Vagina (tissue), 2 donors: ENCODE data around the gene MECP2. TPM values are rescaled to one million over a fixed set of nuclear protein-coding genes. Genes with fewer than 3 reads are reported as not detected.

ENCODE experiments used
- DNase-seq, 2 donors: peaks; one replicate each; pipeline ENCODE4 v3.0.0-alpha.2; 2017; ENCODE audit errors: extremely low spot score in 2 of 2
- H3K27ac ChIP-seq: fragments of 200-600 bp; sonication (generic); one replicate; pipeline ENCODE4 v1.5.1; 2019
- H3K27me3 ChIP-seq: fragments of 200-600 bp; sonication (generic); one replicate; pipeline ENCODE4 v1.5.1; 2019
- H3K36me3 ChIP-seq, 2 donors: fragments of 200-600 bp; sonication (generic); one replicate each; pipeline ENCODE4 v1.5.1; 2017 to 2019
- H3K4me1 ChIP-seq: fragments of 200-600 bp; sonication (generic); one replicate; pipeline ENCODE4 v1.5.1; 2019
- H3K4me3 ChIP-seq, 2 donors: fragments of 200-600 bp; sonication (generic); 1 replicate in 1 of 2; 2 replicates in 1 of 2; pipeline ENCODE4 v1.5.1; 2016 to 2019
- H3K9me3 ChIP-seq: fragments of 200-600 bp; sonication (generic); one replicate; pipeline ENCODE4 v1.5.1; 2019
- CTCF ChIP-seq, 3 experiments: fragments of 450-650 bp in 2 of 3; fragments of 200-600 bp in 1 of 3; sonication (generic) in 1 of 3; IDR thresholded peaks; one replicate each; pipeline ENCODE4 v1.5.1; 2017 to 2019; ENCODE audit warnings: antibody characterized with exemption in 3 of 3, mild to moderate bottlenecking in 2 of 3, moderate library complexity in 2 of 3
- POLR2A ChIP-seq, 2 donors: fragments of 450-650 bp; IDR thresholded peaks; one replicate each; pipeline ENCODE4 v1.6.1; 2017; ENCODE audit warnings: antibody characterized with exemption in 2 of 2, mild to moderate bottlenecking in 2 of 2, moderate library complexity in 2 of 2
- POLR2AphosphoS5 ChIP-seq, 2 donors: sonication (generic); formaldehyde crosslinking; IDR thresholded peaks; one replicate each; pipeline ENCODE4 v1.9.0; 2017; ENCODE audit warnings: antibody characterized with exemption in 2 of 2, mild to moderate bottlenecking in 2 of 2, low read depth in 1 of 2; ENCODE audit not compliant: insufficient read depth in 1 of 2
- intact Hi-C: fragments of 100-400 bp; cut with DNase I; formaldehyde crosslinking; loops from one replicate; pipeline ENCODE4 v1.15.1; 2023
- total RNA-seq: library from RNA; depleted of rRNA; stranded (reverse); fragments of >200 nt; gene quantifications from one replicate; pipeline ENCODE4 v1.2.3, GENCODE V29; 2016

Gene MECP2
- total RNA-seq, 1 donor from 2014 or later: 38.5 TPM

GRCh38 chrX:154064637-154065435 is 32.7 kb downstream of the MECP2 start:
- no peak for DNase-seq
- TF ChIP-seq CTCF (IDR thresholded peaks at IDR 0.05) (no peak), POLR2AphosphoS5 (IDR thresholded peaks at IDR 0.05; ENCODE audit: insufficient read depth in 1 of 2, low read depth in 1 of 2) (no peak), POLR2A (IDR thresholded peaks at IDR 0.05) (no peak)
- Histone ChIP-seq H3K4me1 (peaks cover 53% of the 10 kb centered on the region), H3K27me3 (no peaks in the 10 kb centered on the region), H3K36me3 (no peaks in the 10 kb centered on the region), H3K27ac (no peak overlapping the region), H3K9me3 (no peaks in the 10 kb centered on the region), H3K4me3 (no peak overlapping the region)
- intact Hi-C loops: no loop called here

DNA sequence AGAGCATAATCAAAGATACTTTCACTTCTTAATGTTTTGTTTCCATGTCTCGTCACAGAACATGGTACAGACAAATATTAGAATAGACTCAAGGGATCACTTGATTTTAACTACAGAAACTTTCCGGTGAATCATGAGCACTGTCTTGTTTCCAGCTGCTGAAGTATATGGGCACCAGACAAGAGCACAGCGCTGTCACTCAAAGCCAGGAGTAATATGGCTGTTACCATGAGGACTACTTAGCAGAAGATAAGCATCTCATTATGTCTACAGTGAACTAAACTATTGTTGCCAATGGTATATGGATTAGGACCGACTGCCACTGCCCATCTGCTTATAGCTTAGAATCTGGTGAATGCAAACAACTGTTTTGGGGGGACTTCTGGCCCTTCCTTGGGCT is 34.3 kb downstream of the MECP2 start:
- Histone ChIP-seq H3K27me3 (no peaks in the 10 kb centered on the region), H3K36me3 (no peaks in the 10 kb centered on the region), H3K4me1 (peaks cover 53% of the 10 kb centered on the region), H3K4me3 (no peak overlapping the region), H3K27ac (no peak overlapping the region), H3K9me3 (no peaks in the 10 kb centered on the region)
- intact Hi-C loops: no loop called here
- TF ChIP-seq CTCF (IDR thresholded peaks at IDR 0.05) (no peak), POLR2A (IDR thresholded peaks at IDR 0.05) (no peak), POLR2AphosphoS5 (IDR thresholded peaks at IDR 0.05; ENCODE audit: insufficient read depth in 1 of 2, low read depth in 1 of 2) (no peak)
- no peak for DNase-seq

DNA sequence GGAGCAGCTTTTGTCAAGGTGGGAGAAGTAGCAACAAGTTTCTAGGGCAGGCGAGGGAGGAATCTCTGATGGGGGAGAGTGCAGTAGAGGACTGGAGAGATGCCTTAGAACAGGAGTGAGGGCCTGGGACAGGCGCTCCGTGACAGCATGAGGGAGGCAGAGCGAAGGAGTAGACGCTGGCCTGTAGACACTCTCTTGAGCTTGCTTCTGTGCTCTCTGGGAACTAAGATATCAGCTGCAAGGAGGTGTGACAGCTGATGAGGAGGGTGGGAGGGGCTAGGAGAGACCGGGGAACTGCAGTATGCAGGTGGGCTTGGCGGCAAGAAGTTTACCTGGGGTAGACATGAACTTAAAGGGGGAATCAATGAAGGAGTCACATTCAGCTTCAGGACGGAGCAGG is 35.7 kb downstream of the MECP2 start:
- TF ChIP-seq CTCF (IDR thresholded peaks at IDR 0.05) (no peak), POLR2A (IDR thresholded peaks at IDR 0.05) (no peak), POLR2AphosphoS5 (IDR thresholded peaks at IDR 0.05; ENCODE audit: insufficient read depth in 1 of 2, low read depth in 1 of 2) (no peak)
- Histone ChIP-seq H3K4me1 (peaks cover 40% of the 10 kb centered on the region), H3K27me3 (no peaks in the 10 kb centered on the region), H3K4me3 (no peak overlapping the region), H3K9me3 (no peaks in the 10 kb centered on the region), H3K27ac (no peak overlapping the region), H3K36me3 (no peaks in the 10 kb centered on the region)
- intact Hi-C loops: no loop called here
- DNase-seq: no peak

DNA sequence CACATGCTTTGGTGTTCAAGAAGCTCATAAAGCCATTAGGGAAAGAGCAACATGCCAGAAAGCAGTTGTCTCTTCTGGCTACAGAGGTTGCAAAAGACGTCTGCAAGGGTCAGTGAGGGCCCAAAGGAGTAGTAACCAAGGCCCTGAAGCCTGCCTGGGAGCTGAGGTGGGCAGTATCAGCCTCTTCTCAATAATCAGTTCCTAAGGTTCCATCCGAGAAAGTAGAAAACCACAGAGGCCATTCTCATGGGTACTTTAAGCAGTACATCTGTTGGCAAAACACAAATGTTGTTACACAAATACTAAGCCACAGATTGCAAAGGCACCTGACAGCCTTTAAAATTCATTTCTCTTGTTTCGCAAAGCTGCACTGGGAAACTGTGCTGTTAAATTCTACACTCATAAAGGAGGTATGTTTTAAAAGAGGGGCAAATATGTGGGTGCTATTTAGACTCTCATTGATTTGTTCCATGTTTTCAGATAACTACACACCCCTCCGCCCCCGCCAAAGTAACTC is 37.7 kb downstream of the MECP2 start:
- no peaks in the 10 kb centered on the region for H3K36me3 ChIP-seq
- no peak for TF ChIP-seq CTCF (IDR thresholded peaks at IDR 0.05)
- TF ChIP-seq POLR2AphosphoS5 (IDR thresholded peaks at IDR 0.05; ENCODE audit: insufficient read depth in 1 of 2, low read depth in 1 of 2): no peak
- TF ChIP-seq POLR2A (IDR thresholded peaks at IDR 0.05): no peak
- no peak for DNase-seq
- no peaks in the 10 kb centered on the region for H3K9me3 ChIP-seq
- H3K4me1 ChIP-seq: peaks cover 30% of the 10 kb centered on the region
- no peaks in the 10 kb centered on the region for H3K27me3 ChIP-seq
- no peak overlapping the region for H3K4me3 ChIP-seq
- H3K27ac ChIP-seq: no peak overlapping the region
- intact Hi-C loops: no loop called here

- H3K4me1 ChIP-seq: peaks cover 25% of the 10 kb centered on the region
- H3K4me3 ChIP-seq: no peak overlapping the region
- TF ChIP-seq POLR2AphosphoS5 (IDR thresholded peaks at IDR 0.05; ENCODE audit: insufficient read depth in 1 of 2, low read depth in 1 of 2) (no peak), CTCF (IDR thresholded peaks at IDR 0.05) (no peak), POLR2A (IDR thresholded peaks at IDR 0.05) (no peak)
- DNase-seq: no peak
- no peaks in the 10 kb centered on the region for H3K27me3 ChIP-seq
- intact Hi-C loops: no loop called here
- no peaks in the 10 kb centered on the region for H3K36me3 ChIP-seq
- H3K9me3 ChIP-seq: no peaks in the 10 kb centered on the region
- H3K27ac ChIP-seq: no peak overlapping the region
Observed at GRCh38 chrX:154059231-154059630, 38.3 kb downstream of the MECP2 start.
